NCI-H1694 (cell line): Measurements from ENCODE around the gene GZMM.

Source experiments
- DNase-seq: peaks from one replicate; lab custom pipeline; 2025; lab: John Stamatoyannopoulos, UW

The GZMM gene

GRCh38 chr19:566844-567243 lies 23.0 kb downstream of the GZMM start:
- no peak for DNase-seq

- no peak for DNase-seq
Measured at GRCh38 chr19:567296-567900, 23.5 kb downstream of the GZMM start.

GRCh38 chr19:570251-570686 lies 26.4 kb downstream of the GZMM start:
- no peak for DNase-seq

GRCh38 chr19:570937-571565 lies 27.2 kb downstream of the GZMM start:
- no peak for DNase-seq

GRCh38 chr19:571566-571974 lies 27.7 kb downstream of the GZMM start:
- no peak for DNase-seq

- DNase-seq, result peak; percentile 70
Measured at GRCh38 chr19:572140-572742, 28.4 kb downstream of the GZMM start, which contains the start of gene BSG. Gene BSG, plus strand, starts transcription at chr19:572596. Its CDS starts 39 bp downstream, at chr19:572635.

- DNase-seq, result no peak
Measured at GRCh38 chr19:572743-573518, 29.1 kb downstream of the GZMM start.

GRCh38 chr19:573519-573825 lies 29.6 kb downstream of the GZMM start:
- DNase-seq, result no peak

GRCh38 chr19:574658-575526 lies 31.0 kb downstream of the GZMM start:
- DNase-seq, result no peak

GRCh38 chr19:575527-576506 lies 32.0 kb downstream of the GZMM start:
- no peak for DNase-seq

- no peak for DNase-seq
Measured at GRCh38 chr19:576768-577438, 33.0 kb downstream of the GZMM start.

- no peak for DNase-seq
Measured at GRCh38 chr19:577439-578392, 33.9 kb downstream of the GZMM start.

- no peak for DNase-seq
Measured at GRCh38 chr19:579111-579841, 35.4 kb downstream of the GZMM start.

- DNase-seq, result no peak
Measured at GRCh38 chr19:579842-580155, 35.9 kb downstream of the GZMM start.

- no peak for DNase-seq
Measured at GRCh38 chr19:580274-580835, 36.5 kb downstream of the GZMM start.

GRCh38 chr19:581399-582111 lies 37.7 kb downstream of the GZMM start:
- no peak for DNase-seq

- no peak for DNase-seq
Measured at GRCh38 chr19:582497-583197, 38.8 kb downstream of the GZMM start.
